Peyer's patch (tissue), 4 donors: ENCODE data around the gene CP. TPM values are rescaled to one million over a fixed set of nuclear protein-coding genes. Genes with fewer than 3 reads are reported as not detected.
A peak's percentile ranks its signal among the peaks of the same experiment; 100 is the strongest.

ENCODE experiments used
- DNase-seq, 3 donors: peaks; one replicate each; pipeline ENCODE4 v3.0.0-alpha.2; 2017 to 2019
- H3K27ac ChIP-seq, 4 donors: fragments of 200-600 bp; sonication (generic); one replicate each; pipeline ENCODE4 v1.5.1; 2016 to 2019
- H3K27me3 ChIP-seq, 2 donors: fragments of 200-600 bp; sonication (generic); one replicate each; pipeline ENCODE4 v1.5.1; 2019
- H3K36me3 ChIP-seq, 3 donors: fragments of 200-600 bp; sonication (generic); one replicate each; pipeline ENCODE4 v1.5.1; 2016 to 2019
- H3K4me1 ChIP-seq, 4 donors: fragments of 200-600 bp; sonication (generic); one replicate each; pipeline ENCODE4 v1.5.1; 2016 to 2019
- H3K4me3 ChIP-seq, 4 donors: fragments of 200-600 bp; sonication (generic); 1 replicate in 3 of 4; 2 replicates in 1 of 4; pipeline ENCODE4 v1.5.1; 2016 to 2019; ENCODE audit warnings: mild to moderate bottlenecking in 1 of 4
- H3K9me3 ChIP-seq, 4 donors: fragments of 200-600 bp; sonication (generic); one replicate each; pipeline ENCODE4 v1.5.1; 2016 to 2019; ENCODE audit warnings: mild to moderate bottlenecking in 1 of 4
- CTCF ChIP-seq, 6 experiments: fragments of 450-650 bp in 4 of 6; fragments of 200-600 bp in 2 of 6; sonication (generic) in 1 of 6; IDR thresholded peaks; one replicate each; pipeline ENCODE4 v1.5.1; 2017 to 2019; ENCODE audit warnings: antibody characterized with exemption in 6 of 6, mild to moderate bottlenecking in 3 of 6, moderate library complexity in 1 of 6
- POLR2A ChIP-seq, 2 donors: fragments of 450-650 bp; IDR thresholded peaks; one replicate each; pipeline ENCODE4 v1.5.1; 2017; ENCODE audit warnings: antibody characterized with exemption in 2 of 2, mild to moderate bottlenecking in 2 of 2, moderate library complexity in 2 of 2
- total RNA-seq, 4 donors: library from RNA; depleted of rRNA; stranded (reverse); fragments of >200 nt; gene quantifications; one replicate each; pipeline ENCODE4 v1.1.0, GENCODE V29; 2016

The CP gene
- total RNA-seq, 4 donors from 2014 or later = 4.7 to 37.8 (median 19.2) TPM

GRCh38 chr3:149195221-149195620, 26.4 kb downstream of the CP start:
- TF ChIP-seq CTCF (IDR thresholded peaks at IDR 0.05) = no peak
- no peak for TF ChIP-seq POLR2A (IDR thresholded peaks at IDR 0.05)
- Histone ChIP-seq H3K27ac (no peak overlapping the region), H3K9me3 (no peaks in the 10 kb centered on the region), H3K27me3 (no peaks in the 10 kb centered on the region), H3K4me1 (no peaks in the 10 kb centered on the region), H3K4me3 (no peak overlapping the region), H3K36me3 (no peaks in the 10 kb centered on the region)
- no peak for DNase-seq

- no peak for DNase-seq
- no peak for TF ChIP-seq POLR2A (IDR thresholded peaks at IDR 0.05)
- no peak for TF ChIP-seq CTCF (IDR thresholded peaks at IDR 0.05)
- Histone ChIP-seq H3K36me3 (no peaks in the 10 kb centered on the region), H3K4me3 (no peak overlapping the region), H3K27ac (no peak overlapping the region), H3K9me3 (no peaks in the 10 kb centered on the region), H3K4me1 (no peaks in the 10 kb centered on the region), H3K27me3 (no peaks in the 10 kb centered on the region)
These were observed 33.1 kb downstream of the CP start for GRCh38 chr3:149188494-149188893.

GRCh38 chr3:149186721-149187120, 34.9 kb downstream of the CP start:
- DNase-seq = no peak
- TF ChIP-seq POLR2A (IDR thresholded peaks at IDR 0.05) (no peak), CTCF (IDR thresholded peaks at IDR 0.05) (no peak)
- Histone ChIP-seq H3K36me3 (no peaks in the 10 kb centered on the region), H3K9me3 (no peaks in the 10 kb centered on the region), H3K27me3 (no peaks in the 10 kb centered on the region), H3K4me1 (no peaks in the 10 kb centered on the region), H3K27ac (no peak overlapping the region), H3K4me3 (no peak overlapping the region)

GRCh38 chr3:149186219-149186618, 35.4 kb downstream of the CP start:
- no peak overlapping the region for H3K27ac ChIP-seq
- no peak for TF ChIP-seq CTCF (IDR thresholded peaks at IDR 0.05)
- TF ChIP-seq POLR2A (IDR thresholded peaks at IDR 0.05) = no peak
- DNase-seq = no peak
- no peaks in the 10 kb centered on the region for H3K4me1 ChIP-seq
- no peak overlapping the region for H3K4me3 ChIP-seq
- no peaks in the 10 kb centered on the region for H3K36me3 ChIP-seq
- no peaks in the 10 kb centered on the region for H3K9me3 ChIP-seq
- no peaks in the 10 kb centered on the region for H3K27me3 ChIP-seq

GRCh38 chr3:149181182-149181581, 40.4 kb downstream of the CP start:
- no peak for TF ChIP-seq CTCF (IDR thresholded peaks at IDR 0.05)
- TF ChIP-seq POLR2A (IDR thresholded peaks at IDR 0.05) = no peak
- Histone ChIP-seq H3K4me3 (no peak overlapping the region), H3K27me3 (no peaks in the 10 kb centered on the region), H3K4me1 (no peaks in the 10 kb centered on the region), H3K9me3 (no peaks in the 10 kb centered on the region), H3K27ac (no peak overlapping the region), H3K36me3 (peaks cover 0 to 9% (median 0%) of the 10 kb centered on the region in 3 donors)
- DNase-seq = no peak

GRCh38 chr3:149180057-149180573, 41.5 kb downstream of the CP start:
- peak overlapping the region in 2 of 4 donors; percentile 17 to 55 for H3K27ac ChIP-seq
- peak in 2 of 3 donors; percentile 30 to 84 for DNase-seq

More at GRCh38 chr3:149180057-149180573, 41.5 kb downstream of the CP start:
- H3K9me3 ChIP-seq = no peaks in the 10 kb centered on the region
- H3K4me1 ChIP-seq = no peaks in the 10 kb centered on the region
- TF ChIP-seq CTCF (IDR thresholded peaks at IDR 0.05) (no peak), POLR2A (IDR thresholded peaks at IDR 0.05) (no peak)
- H3K36me3 ChIP-seq = peaks cover 0 to 20% (median 0%) of the 10 kb centered on the region in 3 donors
- no peak overlapping the region for H3K4me3 ChIP-seq
- no peaks in the 10 kb centered on the region for H3K27me3 ChIP-seq
